ENCODE results near the gene TEX48. TPM values are rescaled to one million over a fixed set of nuclear protein-coding genes. Genes with fewer than 3 reads are reported as not detected.
A peak's percentile ranks its signal among the peaks of the same experiment; 100 is the strongest.

Gene TEX48
- polyA plus RNA-seq, 3 donors, result not detected

GRCh38 chr9:114668146-114668545 lies 13.8 kb downstream of the TEX48 start:
- no peak for DNase-seq

GRCh38 chr9:114666851-114667250 lies 15.1 kb downstream of the TEX48 start:
- no peak for DNase-seq

GRCh38 chr9:114666401-114666800 lies 15.6 kb downstream of the TEX48 start:
- no peak for DNase-seq

GRCh38 chr9:114664181-114664580 lies 17.8 kb downstream of the TEX48 start:
- DNase-seq, result no peak

GRCh38 chr9:114662081-114662989 lies 19.7 kb downstream of the TEX48 start:
- no peak for DNase-seq

GRCh38 chr9:114657705-114658104 lies 24.3 kb downstream of the TEX48 start, which contains the start of gene TEX53:
TSS of gene TEX53 (minus strand) at chr9:114657805. CDS start at chr9:114657774, 31 bp downstream.
- no peak for DNase-seq

GRCh38 chr9:114656301-114656700 lies 25.7 kb downstream of the TEX48 start:
- no peak for DNase-seq

GRCh38 chr9:114655689-114656088 lies 26.3 kb downstream of the TEX48 start:
- DNase-seq, result no peak

GRCh38 chr9:114653556-114654159 lies 28.3 kb downstream of the TEX48 start:
- peak; percentile 75 for DNase-seq

GRCh38 chr9:114652776-114653555 lies 29.0 kb downstream of the TEX48 start:
- DNase-seq, result no peak

- no peak for DNase-seq
Measured at GRCh38 chr9:114643896-114644295, 38.1 kb downstream of the TEX48 start.

- no peak for DNase-seq
Measured at GRCh38 chr9:114643001-114643400, 39.0 kb downstream of the TEX48 start.

GRCh38 chr9:114641967-114642366 lies 40.0 kb downstream of the TEX48 start:
- no peak for DNase-seq

- DNase-seq, result no peak
Measured at GRCh38 chr9:114638404-114638803, 43.6 kb downstream of the TEX48 start.

- no peak for DNase-seq
Measured at GRCh38 chr9:114634387-114634786, 47.6 kb downstream of the TEX48 start.

GRCh38 chr9:114633438-114634089 lies 48.4 kb downstream of the TEX48 start:
- no peak for DNase-seq

- no peak for DNase-seq
Measured at GRCh38 chr9:114631166-114631565, 50.8 kb downstream of the TEX48 start.

- DNase-seq, result no peak
Measured at GRCh38 chr9:114629563-114630090, 52.4 kb downstream of the TEX48 start.

GRCh38 chr9:114627553-114627952 lies 54.4 kb downstream of the TEX48 start:
- no peak for DNase-seq

- DNase-seq, result no peak
Measured at GRCh38 chr9:114626415-114627020, 55.5 kb downstream of the TEX48 start.

- no peak for DNase-seq
Measured at GRCh38 chr9:114624677-114625076, 57.3 kb downstream of the TEX48 start.
